Activated T-cell treated with anti-CD3 and anti-CD28 coated beads, Interleukin-2, amount 50 U/mL, for 24 hours (primary cell): ENCODE data around the gene ACKR2.
A peak's percentile ranks its signal among the peaks of the same experiment; 100 is the strongest.

Experiments
- DNase-seq: peaks from one replicate; pipeline ENCODE4 v3.0.0-alpha.2; 2020
- H3K27ac Mint-ChIP-seq: 2 replicates; pipeline ENCODE4 v1.8.0; 2020; ENCODE audit warnings: mild to moderate bottlenecking, mixed read lengths
- H3K27me3 Mint-ChIP-seq: 2 replicates; pipeline ENCODE4 v1.8.0; 2020; ENCODE audit warnings: mixed read lengths
- H3K36me3 Mint-ChIP-seq: 2 replicates; pipeline ENCODE4 v1.8.0; 2020; ENCODE audit warnings: low read depth, mixed read lengths
- H3K4me1 Mint-ChIP-seq: 2 replicates; pipeline ENCODE4 v1.8.0; 2020; ENCODE audit warnings: low read depth, mixed read lengths
- H3K4me3 Mint-ChIP-seq: 2 replicates; pipeline ENCODE4 v1.8.0; 2020; ENCODE audit warnings: mild to moderate bottlenecking, moderate library complexity, mixed read lengths
- H3K9me3 Mint-ChIP-seq: 2 replicates; pipeline ENCODE4 v1.8.0; 2020; ENCODE audit warnings: mixed read lengths

Gene ACKR2

DNA sequence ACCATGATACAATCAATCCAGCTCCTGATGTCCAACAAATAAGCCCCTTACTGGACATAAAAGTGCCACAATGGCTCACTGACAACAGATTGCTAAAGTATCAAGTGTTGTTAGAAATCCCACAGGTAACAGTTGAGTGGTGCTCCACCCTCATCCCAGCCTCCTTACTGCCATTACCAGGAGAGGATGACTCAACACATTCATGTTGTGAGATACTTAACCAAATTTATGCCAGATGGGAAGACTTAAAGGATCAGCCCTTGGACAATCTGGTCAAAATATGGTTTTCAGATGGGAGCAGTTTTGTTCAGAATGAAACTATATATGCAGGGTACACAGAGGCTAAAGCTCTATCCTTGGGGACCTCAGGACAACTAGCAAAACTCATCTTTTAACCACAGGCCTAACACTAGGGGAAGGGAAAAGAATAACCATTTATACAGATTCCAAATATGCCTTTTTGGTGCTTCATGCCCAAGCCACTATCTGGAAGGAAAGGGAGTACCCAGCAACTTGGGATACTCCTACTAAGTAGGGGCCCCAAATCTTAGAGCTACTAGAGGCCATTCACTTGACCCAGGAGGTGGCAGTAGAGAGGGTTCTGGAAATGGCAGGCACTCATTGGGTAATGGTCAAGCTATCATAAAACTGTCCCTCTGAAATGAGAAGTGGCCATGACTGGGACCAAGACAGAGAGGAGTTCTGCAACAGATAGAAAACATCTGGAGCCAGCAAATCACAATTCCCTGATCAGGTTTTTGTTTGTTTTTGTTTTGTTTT, 89.8 kb downstream of the ACKR2 start:
- peaks cover 6% of the 10 kb centered on the region for H3K4me1 Mint-ChIP-seq
- H3K9me3 Mint-ChIP-seq, result peaks cover 6% of the 10 kb centered on the region
- DNase-seq, result no peak
- no peak overlapping the region for H3K27ac Mint-ChIP-seq
- H3K4me3 Mint-ChIP-seq, result no peak overlapping the region
- peaks cover 16% of the 10 kb centered on the region for H3K27me3 Mint-ChIP-seq
- H3K36me3 Mint-ChIP-seq, result no peaks in the 10 kb centered on the region

DNA sequence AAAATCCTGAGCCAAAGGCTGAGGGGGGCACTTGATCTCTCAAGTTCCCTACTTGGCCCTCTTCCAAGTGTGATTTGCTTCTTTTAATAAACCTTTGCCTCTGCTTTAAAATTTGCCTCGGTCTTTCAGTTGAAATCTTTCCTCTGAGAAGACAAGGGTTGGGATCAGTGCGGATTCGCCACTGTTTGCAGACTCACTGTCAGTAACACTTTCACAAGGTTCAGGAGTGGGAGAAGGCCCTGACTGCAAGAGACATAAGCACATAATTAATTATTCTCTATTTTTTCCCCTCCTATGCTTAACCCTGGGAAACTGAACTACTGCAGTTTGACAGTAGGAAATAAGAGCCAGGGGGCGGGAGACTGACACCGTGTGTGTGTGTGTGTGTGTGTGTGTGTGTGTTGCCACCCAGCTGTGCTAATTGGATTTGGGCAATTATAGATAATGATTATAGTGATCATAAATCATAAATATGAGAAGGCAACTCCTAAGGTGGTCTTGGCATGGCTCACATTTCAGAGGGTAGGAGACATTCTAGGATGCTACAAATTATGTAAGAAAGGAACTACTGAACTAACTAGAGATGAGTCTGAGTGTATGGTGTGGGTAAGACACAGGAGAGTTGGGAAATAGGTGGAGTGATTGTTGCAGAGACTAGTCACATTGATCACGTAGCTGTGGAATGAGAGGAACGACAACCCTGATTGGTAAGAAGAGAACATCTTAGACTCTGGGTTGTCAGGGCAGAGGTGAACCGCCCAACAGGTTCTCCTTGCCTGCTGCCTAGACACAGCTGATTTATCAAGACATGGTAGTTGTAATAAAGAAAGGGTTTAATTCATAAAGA, 91.2 kb downstream of the ACKR2 start:
- no peak overlapping the region for H3K4me3 Mint-ChIP-seq
- no peak for DNase-seq
- peaks cover 6% of the 10 kb centered on the region for H3K4me1 Mint-ChIP-seq
- H3K27me3 Mint-ChIP-seq, result peaks cover 29% of the 10 kb centered on the region
- no peaks in the 10 kb centered on the region for H3K36me3 Mint-ChIP-seq
- peaks cover 9% of the 10 kb centered on the region for H3K9me3 Mint-ChIP-seq
- H3K27ac Mint-ChIP-seq, result no peak overlapping the region

DNA sequence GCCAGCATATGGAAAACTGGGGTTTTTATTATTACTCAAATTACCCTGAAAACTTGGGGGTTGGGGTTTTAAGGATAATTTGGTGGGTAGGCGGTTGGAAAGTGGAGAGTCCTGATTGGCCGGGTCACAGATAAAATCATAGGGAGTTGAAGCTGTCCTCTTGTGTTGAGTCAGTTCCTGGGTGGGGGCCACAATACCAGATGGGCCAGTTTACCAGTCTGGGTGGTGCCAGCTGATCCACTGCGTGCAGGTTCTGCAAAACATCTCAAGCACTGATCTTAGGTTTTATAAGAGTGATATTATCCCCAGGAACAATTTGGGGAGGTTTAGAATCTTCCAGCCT, 91.8 kb downstream of the ACKR2 start:
- Mint-ChIP-seq H3K36me3 (no peaks in the 10 kb centered on the region), H3K9me3 (peaks cover 9% of the 10 kb centered on the region), H3K27ac (no peak overlapping the region), H3K4me3 (no peak overlapping the region), H3K4me1 (peaks cover 11% of the 10 kb centered on the region), H3K27me3 (peaks cover 33% of the 10 kb centered on the region)
- DNase-seq, result no peak

DNA sequence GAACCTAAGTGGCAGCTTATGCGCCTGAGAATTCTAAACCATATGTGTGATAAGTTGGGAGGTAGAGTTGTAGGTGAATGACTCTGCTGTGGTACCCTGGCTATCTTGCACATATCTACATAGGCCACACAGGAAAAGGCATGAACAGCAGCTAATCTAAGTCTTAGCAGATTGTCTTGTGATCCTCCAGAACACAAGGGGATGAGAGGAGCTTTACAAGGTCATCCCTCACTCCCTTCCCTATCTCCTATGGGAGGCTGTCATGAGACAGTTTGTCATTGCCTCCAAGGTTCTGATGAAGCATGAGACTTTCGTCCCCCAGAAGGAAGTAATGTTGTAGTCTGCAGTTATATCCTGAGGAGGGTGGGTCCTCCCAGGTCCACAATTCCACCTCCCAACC, 93.0 kb downstream of the ACKR2 start:
- Mint-ChIP-seq H3K4me1 (peaks cover 19% of the 10 kb centered on the region), H3K4me3 (no peak overlapping the region), H3K27ac (no peak overlapping the region), H3K36me3 (no peaks in the 10 kb centered on the region), H3K27me3 (peaks cover 38% of the 10 kb centered on the region), H3K9me3 (peaks cover 9% of the 10 kb centered on the region)
- DNase-seq, result no peak

DNA sequence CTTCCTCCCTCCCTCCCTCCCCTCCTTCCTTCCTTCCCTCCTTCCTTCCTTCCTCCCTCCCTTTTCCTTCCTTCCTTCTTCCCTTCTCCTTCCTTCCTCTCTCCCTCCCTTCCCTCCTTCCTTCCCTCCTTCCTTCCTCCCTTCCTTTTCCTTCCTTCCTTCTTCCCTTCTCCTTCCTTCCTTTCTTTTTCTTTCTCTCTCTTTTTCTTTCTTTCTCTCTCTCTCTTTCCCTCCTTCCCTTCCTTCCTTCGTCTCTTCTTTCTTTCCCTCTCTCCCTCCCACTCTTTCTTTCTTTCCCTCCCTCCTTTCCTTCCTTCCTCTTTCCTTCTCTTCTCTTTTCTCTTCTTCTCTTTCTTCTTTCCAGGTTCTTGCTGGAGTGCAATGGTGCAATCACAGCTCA, 94.8 kb downstream of the ACKR2 start:
- H3K27me3 Mint-ChIP-seq, result peaks cover 47% of the 10 kb centered on the region
- peaks cover 4% of the 10 kb centered on the region for H3K36me3 Mint-ChIP-seq
- H3K4me3 Mint-ChIP-seq, result no peak overlapping the region
- peaks cover 9% of the 10 kb centered on the region for H3K9me3 Mint-ChIP-seq
- DNase-seq, result no peak
- peaks cover 20% of the 10 kb centered on the region for H3K4me1 Mint-ChIP-seq
- no peak overlapping the region for H3K27ac Mint-ChIP-seq

DNA sequence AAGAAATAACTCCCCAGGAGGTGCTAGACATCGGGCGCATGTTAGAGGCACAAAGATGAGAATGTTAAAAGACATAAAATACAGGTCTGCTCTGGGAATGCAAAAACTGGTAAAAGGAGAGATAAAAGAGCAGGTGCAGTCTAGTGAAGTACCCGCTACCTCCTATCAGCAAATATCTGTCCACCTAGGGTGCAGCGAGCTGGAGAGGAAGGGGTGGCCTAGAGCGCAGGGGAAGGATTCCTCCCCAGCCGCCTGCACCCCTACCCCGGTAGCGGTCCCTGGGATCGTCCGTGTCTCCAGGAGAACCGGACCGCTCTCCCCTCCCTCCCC, 96.5 kb downstream of the ACKR2 start:
- peak overlapping the region; percentile 46 for H3K27ac Mint-ChIP-seq

DNA sequence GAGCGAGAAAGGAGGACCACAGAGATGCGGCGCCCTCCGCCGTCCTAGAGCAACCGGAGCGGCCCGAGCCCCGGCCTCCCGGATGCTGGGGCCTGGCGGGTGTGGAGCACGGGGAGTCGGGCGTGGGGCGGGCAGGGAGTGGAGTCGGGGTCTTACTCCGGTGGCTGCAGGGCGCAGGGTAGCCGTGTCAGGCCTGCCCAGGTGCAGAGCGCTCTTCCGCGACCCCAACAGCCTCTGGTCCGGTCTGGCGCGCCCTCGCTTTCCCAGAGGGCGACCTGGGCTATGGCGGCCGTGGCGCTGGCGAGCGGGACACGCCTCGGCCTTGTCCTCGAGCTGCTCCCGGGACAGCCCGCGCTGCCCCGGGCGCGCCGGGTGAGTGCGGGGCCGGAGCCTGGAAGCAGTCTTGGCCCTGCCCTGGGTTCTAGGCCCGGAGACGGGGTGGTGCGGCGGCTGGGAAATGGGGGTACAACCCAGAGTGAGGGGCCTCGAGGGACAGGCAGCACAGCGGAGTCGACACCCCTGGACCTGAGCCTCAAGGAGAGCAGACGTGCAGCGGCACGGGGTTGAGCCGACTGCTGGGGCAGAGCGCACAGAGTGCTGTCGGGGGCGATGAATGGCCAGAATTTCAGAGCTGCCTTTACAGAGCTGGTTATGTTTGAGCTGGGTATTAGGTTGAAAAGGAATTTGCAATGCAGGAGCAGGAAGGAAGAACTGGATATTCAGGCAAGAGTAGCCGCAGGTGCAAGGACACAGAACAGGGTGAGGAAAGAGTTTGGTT, 97.0 kb downstream of the ACKR2 start, which contains the start of gene ZNF662:
Gene ZNF662, plus strand, starts transcription at position 73 of the 778 bp plus-strand sequence. CDS start 1,973 bp downstream, outside the sequence.
- peak; percentile 61 for DNase-seq
- H3K27ac Mint-ChIP-seq, result peak within 1 kb of the TSS; percentile 46

More for the DNA sequence above, 96.5 kb downstream of the ACKR2 start:
- H3K4me1 Mint-ChIP-seq, result peaks cover 18% of the 10 kb centered on the region
- peaks cover 14% of the 10 kb centered on the region for H3K9me3 Mint-ChIP-seq
- no peak for DNase-seq
- peaks cover 47% of the 10 kb centered on the region for H3K27me3 Mint-ChIP-seq
- peak overlapping the region; percentile 38 for H3K4me3 Mint-ChIP-seq
- peaks cover 10% of the 10 kb centered on the region for H3K36me3 Mint-ChIP-seq

DNA sequence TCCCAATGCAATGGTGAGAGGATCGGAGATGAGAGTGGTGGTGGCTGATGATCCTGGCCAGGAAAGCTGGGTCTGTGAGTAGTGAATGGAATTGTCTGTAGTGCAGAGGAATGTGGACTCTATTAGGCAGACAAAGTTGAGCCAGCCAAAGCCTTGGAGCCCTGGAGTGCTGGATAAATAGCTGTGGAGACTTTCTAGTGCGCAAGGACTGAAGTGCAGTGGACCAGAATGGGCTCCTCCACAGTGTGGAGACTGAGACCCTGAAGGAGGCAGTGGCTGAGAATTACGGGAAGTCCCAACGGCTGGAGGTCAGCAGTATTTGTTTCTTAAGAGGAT, 97.6 kb downstream of the ACKR2 start:
- H3K4me1 Mint-ChIP-seq, result peaks cover 15% of the 10 kb centered on the region
- DNase-seq, result no peak
- H3K9me3 Mint-ChIP-seq, result peaks cover 19% of the 10 kb centered on the region
- H3K36me3 Mint-ChIP-seq, result peaks cover 15% of the 10 kb centered on the region
- peak overlapping the region; percentile 38 for H3K4me3 Mint-ChIP-seq
- peaks cover 47% of the 10 kb centered on the region for H3K27me3 Mint-ChIP-seq
- H3K27ac Mint-ChIP-seq, result no peak overlapping the region

More for the DNA sequence above, 97.0 kb downstream of the ACKR2 start, which contains the start of gene ZNF662:
- H3K36me3 Mint-ChIP-seq, result peaks cover 12% of the 10 kb centered on the region
- peaks cover 14% of the 10 kb centered on the region for H3K9me3 Mint-ChIP-seq
- H3K4me3 Mint-ChIP-seq, result peak within 1 kb of the TSS; percentile 38
- peaks cover 15% of the 10 kb centered on the region for H3K4me1 Mint-ChIP-seq
- peaks cover 47% of the 10 kb centered on the region for H3K27me3 Mint-ChIP-seq

DNA sequence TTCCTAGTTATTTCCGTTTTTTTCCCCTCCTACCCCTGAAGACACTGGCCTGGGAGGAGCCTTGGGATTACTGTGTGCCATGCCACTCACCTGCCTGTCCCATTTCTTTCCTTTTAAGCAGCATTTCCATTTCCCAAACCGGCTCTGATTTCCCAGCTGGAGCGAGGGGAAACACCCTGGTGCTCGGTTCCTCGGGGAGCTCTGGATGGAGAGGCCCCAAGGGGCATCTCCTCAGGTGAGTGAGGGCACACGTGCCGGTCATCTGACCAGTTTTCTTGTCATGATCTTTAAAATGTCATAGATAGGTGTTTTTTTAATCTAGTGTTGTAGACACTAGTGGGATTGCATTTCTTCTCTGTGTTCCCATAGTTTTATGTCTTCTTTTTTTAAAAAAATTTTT, 99.4 kb downstream of the ACKR2 start:
- Mint-ChIP-seq H3K4me3 (no peak overlapping the region), H3K4me1 (peaks cover 15% of the 10 kb centered on the region), H3K9me3 (peaks cover 21% of the 10 kb centered on the region), H3K36me3 (peaks cover 26% of the 10 kb centered on the region), H3K27me3 (peaks cover 38% of the 10 kb centered on the region), H3K27ac (no peak overlapping the region)
- DNase-seq, result no peak

DNA sequence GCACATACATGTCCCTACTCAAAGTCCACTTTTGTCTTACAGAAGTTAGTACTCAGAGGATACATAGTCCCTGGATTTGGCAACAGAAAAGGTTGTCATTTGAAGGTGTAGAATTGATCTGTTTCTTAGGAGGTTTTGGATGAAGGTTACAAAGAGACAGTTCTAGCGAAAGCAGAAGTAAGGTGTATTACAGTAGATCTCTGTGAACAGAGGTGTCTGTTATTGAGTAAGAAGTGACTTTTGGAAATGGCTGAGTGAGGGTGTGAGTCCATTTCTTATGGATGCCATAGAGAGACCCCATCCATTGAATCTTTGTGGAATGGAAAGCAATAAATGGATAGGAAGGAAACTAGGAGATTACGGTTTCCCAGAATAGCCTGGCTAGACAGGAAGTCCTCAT, 102.3 kb downstream of the ACKR2 start:
- Mint-ChIP-seq H3K36me3 (peaks cover 51% of the 10 kb centered on the region), H3K4me1 (peaks cover 7% of the 10 kb centered on the region), H3K4me3 (no peak overlapping the region), H3K27me3 (peaks cover 18% of the 10 kb centered on the region), H3K27ac (no peak overlapping the region), H3K9me3 (peaks cover 42% of the 10 kb centered on the region)
- no peak for DNase-seq

DNA sequence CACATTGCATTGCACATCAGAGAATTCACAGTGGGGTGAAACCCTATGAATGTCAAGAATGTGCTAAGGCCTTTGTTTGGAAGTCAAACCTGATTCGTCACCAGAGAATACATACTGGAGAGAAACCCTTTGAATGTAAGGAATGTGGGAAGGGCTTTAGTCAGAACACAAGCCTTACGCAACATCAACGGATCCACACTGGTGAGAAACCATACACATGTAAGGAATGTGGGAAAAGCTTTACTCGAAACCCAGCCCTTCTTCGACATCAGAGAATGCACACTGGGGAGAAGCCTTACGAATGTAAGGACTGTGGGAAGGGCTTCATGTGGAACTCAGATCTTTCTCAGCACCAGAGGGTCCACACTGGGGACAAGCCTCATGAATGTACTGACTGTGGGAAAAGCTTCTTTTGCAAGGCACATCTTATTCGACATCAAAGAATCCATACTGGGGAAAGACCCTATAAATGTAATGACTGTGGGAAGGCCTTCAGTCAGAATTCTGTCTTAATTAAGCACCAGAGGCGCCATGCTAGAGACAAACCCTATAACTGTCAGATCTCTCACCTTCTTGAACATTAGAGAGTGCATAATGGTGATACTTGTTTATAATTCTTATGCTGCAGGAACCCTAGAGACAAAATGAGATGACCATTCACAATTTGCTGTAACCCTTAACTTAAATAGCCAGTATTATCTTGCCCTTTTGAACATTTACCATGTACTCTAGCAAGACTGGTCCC, 105.7 kb downstream of the ACKR2 start:
- no peak overlapping the region for H3K4me3 Mint-ChIP-seq
- no peaks in the 10 kb centered on the region for H3K27me3 Mint-ChIP-seq
- peaks cover 58% of the 10 kb centered on the region for H3K9me3 Mint-ChIP-seq
- no peak for DNase-seq
- H3K36me3 Mint-ChIP-seq, result peaks cover 51% of the 10 kb centered on the region
- no peak overlapping the region for H3K27ac Mint-ChIP-seq
- no peaks in the 10 kb centered on the region for H3K4me1 Mint-ChIP-seq
